CD4-positive, alpha-beta T cell treated with Interleukin-15 for 4 hours (primary cell): Measurements from ENCODE around the gene RPL31.

ENCODE experiments used
- DNase-seq: peaks from one replicate; pipeline ENCODE4 v3.0.0-alpha.2; 2020; ENCODE audit warnings: low spot score

Gene RPL31

DNA sequence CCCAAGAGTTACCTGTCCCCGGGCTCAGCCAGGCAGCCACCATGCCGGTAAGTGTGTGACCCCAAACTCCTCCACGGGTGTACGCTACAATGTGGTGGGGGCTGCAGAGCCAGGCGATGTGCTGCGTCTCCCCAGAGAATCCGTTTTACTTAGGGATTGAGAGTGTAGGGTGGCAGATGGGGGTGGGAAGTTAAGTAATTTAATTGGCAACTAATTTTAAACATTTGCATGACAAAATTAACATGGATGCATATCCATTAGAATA lies 26.6 kb upstream of the RPL31 start:
- DNase-seq: no peak

DNA sequence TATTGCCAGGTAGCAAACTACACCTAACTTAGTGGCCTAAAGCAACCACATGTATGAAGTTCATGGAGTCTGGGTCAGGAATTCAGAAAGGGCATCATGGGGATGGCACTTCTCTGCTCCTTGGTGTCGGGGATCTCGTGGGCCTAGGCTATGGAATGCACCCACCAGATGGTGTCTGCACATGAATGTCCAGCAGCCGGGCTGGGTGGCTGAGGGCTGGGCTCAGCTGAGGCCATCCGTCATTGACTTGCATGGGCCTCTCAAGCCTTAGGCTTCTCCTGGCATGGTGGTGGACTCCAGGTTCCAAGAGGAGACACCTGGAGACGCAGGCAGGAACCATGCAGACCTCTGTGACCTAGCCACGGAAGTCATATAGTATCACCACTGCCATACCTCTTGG lies 26.0 kb upstream of the RPL31 start:
- no peak for DNase-seq

DNA sequence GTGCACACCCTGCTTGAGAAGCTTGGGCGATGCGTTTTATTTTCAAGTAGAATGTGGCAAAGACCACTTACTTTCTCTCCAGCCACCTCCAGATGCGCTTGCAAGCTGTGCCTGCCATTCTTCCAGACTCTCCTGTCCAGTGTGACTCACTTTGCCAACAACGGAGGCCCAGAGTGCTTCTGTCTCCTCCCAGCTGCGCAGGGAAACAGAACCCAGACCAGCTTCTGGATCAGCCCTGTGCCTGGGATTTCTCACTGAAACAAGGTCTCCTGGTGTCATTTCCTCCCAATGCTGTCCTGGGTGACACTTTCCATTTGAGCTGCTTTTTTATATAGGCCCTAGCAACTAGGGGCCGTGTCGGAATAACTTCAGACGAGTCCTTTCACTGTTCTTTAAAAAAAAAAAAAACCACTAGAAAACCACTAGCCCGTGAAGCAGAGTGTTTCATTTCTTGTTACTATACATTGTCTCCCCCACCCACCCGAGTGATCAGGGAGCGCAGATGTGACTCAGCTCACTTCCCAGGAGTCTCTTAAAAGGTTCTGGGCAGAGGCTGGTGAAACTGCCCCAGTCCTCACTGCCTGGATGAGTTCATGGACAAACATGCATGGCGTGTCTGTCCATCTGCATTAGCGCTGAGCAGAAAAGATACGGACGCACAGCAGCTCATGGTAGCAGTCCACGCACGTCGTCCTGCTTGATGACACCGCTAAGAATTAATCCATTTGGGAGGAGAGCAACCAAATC lies 25.3 kb upstream of the RPL31 start:
- no peak for DNase-seq

DNA sequence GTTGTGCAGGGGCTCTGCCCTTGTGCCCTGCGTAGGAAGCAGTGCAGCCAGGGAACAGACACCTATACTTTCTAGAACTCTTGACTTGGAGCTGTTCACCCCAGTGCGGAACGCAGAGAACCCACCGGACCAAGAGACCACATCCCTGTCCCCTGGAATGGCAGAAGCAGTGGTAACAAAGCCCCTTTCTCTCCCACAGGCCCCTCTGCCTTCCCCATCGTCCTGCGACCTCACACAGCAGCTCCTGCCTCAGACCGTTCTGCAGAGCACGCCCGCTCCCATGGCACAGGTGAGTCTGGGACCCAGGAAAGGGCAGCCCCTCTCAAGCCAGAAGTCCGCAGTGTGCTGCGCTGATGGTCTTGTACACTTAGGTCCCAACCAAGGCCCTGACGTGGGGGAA lies 24.6 kb upstream of the RPL31 start:
- no peak for DNase-seq

DNA sequence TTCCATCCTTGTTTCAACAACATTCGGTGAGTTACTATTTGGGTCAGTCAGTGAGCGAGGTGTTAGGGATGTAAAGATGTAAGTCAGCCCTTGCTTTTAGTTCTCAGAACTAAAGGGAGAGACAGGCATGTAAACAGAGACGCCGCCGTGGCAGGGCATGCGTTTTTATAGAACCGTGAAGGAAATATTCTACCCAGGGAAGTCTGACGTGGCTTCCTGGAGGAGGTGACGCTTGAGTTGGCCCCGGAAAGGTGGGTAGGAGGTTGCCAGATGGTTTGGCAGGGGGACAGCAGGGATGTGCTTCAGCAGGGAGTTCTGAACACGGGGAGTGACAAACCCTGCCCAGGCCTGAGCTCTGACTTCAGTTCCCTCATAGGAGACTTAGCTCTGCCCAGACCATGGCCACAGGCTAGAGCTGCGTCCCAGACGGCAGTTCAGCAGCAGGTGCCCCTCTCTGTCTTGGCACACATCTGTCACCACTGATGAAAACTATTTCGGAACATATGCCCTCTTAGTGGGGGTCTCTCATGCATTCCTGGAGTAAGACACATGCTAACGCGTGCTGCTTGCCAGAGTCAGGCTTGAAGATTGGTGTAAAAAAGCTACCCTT lies 23.4 kb upstream of the RPL31 start:
- no peak for DNase-seq

DNA sequence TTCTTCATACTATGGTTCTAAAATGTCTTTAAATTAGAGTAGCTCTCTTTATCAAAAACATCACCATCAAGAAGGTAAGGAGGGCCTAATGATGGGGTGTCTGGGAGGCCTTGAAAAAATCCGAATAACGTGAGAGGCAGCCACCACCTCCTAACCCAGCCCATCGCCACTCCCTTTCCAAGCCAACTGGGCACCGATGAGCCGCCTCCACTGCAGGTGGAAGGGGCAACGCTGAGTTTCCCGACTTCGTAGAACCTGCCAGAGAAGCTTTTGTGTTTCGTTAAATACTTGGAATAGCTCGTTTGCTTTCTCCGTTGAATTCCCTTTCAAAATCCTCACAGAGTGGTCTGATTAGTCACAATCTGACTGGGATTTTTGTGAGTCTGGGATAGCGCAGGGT lies 22.0 kb upstream of the RPL31 start:
- no peak for DNase-seq

DNA sequence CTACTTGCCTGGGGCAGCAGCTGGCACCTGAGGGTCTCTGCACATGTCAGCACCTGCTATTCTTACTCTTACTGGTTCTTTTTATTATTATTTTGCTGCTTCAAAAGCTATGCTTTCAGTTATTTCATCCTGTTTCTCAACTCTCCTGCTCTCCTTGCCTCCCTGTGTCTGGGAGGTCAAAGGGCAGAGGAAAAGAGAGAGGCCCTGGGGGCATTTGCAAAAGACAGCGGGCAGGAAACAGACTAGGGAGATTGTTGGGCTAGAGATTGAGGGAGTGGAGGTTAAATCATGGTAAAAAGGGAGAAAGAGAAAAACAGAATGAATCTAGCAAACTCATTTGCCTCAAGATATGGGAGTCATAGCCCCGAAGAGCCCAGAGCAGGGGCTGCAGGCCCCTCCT lies 21.1 kb upstream of the RPL31 start:
- no peak for DNase-seq

DNA sequence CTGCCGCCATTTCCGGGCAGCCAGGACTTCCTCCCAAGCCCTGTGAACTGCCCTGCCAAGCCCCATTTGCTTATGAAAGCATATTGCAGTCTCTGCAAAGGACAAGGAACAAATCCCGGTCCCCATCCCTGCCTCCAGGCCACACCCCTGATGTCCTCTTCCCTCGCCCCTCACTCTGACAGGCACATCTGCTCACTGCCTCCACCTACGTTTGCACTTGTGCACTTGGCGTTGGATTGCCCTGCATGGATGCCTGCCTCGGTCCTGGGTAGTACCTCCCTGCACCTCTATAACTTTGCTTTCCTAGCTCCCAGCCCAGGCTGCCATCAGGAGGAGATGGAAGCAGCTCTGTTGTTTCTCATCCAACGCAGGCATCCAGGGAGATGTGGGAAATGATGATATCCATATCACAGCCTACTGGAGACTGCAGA lies 19.6 kb upstream of the RPL31 start:
- no peak for DNase-seq

DNA sequence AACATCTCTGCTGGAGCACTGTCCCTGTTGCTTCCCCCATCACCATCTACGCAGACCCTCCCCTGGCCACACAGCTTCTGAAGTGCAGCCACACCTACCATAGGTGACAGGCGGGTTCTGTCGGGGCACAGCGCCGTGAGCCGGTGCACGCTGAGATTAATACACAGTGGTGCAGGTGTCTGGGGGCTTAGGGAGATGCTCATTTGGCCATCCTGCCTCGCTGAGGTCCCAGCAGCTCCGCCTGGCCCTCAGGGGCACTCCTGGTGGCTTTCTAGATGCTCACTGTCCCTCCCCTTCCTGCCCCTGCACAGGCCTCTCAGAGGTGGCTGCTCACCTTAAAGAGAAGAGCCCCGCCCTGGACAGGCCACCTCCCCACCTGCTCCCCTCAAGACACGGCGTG lies 18.9 kb upstream of the RPL31 start:
- DNase-seq: no peak

DNA sequence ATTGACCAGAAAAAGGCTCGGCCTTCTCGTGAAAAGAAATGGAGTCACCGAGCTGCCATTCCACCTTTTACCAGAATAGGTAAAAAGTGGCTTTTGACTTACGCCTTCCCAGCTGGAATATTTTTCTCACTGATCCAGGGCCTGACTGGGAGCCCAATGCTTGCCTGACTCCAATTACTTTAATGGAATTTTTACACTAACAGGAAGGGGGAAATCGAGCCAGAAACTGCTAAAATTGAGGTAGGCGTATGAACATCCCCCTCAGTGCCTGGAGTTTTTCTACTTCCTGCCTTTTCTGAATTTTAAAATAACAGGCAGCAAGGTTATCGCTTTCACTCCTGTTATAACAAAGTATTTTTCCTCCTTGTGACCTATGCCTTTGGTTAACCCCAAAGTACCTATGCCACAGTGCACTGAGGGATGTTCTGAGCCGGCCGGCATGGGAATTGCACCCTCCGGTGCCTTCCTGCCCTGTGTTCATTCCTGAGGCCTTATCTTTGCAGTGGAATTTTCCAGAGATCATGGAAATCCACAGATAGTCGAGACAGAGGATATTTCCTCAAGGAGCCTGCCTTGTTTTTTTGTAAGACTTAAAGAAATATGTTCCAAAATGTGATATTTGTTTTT lies 18.3 kb upstream of the RPL31 start:
- no peak for DNase-seq

DNA sequence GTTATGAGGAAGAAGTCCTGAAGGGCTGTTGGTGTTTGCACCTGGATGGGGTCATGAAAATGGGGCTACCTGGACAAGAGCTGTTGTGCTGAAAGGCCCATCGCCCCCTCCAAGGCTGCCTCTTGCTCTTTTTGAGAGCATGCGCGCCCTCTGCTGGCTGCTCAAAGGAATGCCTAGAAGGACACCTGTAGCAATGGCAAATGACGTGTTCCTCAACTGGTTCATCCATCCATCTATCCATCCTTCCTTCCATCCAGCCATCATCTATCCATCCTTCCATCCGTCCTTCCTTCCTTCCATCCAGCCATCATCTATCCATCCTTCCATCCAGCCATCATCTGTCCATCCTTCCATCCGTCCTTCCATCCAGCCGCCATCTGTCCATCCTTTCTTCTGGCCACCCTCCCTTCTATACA lies 17.2 kb upstream of the RPL31 start:
- peak; percentile 70 for DNase-seq

DNA sequence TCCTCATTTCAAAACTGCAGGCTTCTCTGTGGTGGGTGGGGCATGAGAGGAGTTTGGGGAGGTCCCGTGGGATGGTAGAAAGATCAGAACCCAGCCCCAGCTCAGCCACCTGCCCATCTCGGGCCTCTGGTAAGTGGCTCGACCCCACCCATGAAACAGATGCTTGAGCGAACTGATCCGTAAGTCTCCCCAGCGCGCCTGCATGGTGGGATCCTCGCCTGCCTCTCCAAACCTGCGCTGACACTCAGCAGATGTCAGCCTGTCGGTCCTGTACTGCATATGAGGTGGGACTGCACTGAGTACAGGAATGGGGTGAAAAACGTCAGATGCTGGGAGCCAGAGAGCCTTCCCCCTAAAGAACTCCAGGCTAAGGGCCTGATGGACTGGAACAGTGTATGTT lies 15.9 kb upstream of the RPL31 start:
- DNase-seq: no peak

DNA sequence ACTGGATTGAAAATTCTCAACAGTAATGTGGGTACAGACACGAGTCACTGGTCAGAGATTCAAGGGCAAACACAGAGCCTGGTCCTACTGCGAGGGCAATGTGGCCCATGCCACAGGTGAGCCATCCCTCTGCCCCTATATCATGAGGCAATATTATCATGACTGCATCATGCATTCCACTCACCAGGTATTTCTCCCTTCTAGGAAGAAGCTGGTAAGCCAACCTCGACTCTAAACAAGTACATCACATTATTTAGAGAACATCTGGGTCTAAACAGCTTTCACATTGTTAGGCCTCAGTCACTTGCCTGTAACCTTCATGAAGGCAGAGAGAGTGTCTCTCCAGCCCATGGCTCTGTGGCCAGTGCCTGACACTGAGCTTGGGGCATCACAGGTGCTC lies 14.6 kb upstream of the RPL31 start:
- DNase-seq: no peak

DNA sequence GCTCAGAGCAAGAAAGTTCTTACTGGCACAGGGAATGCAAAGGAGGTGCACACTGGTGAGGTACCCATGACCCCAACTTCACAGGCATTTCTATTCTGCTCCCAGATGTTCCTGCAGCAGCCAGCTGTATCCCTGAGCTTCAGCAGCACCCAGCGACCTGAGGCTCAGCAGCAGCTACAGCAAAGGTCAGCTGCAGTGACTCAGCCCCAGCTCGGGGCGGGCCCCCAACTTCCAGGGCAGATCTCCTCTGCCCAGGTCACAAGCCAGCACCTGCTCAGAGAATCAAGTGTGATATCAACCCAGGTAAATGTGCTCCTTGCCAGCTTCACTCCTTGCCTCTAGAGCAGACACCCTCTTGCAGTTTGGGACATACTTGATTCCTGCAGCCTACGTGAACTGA lies 14.1 kb upstream of the RPL31 start:
- no peak for DNase-seq

DNA sequence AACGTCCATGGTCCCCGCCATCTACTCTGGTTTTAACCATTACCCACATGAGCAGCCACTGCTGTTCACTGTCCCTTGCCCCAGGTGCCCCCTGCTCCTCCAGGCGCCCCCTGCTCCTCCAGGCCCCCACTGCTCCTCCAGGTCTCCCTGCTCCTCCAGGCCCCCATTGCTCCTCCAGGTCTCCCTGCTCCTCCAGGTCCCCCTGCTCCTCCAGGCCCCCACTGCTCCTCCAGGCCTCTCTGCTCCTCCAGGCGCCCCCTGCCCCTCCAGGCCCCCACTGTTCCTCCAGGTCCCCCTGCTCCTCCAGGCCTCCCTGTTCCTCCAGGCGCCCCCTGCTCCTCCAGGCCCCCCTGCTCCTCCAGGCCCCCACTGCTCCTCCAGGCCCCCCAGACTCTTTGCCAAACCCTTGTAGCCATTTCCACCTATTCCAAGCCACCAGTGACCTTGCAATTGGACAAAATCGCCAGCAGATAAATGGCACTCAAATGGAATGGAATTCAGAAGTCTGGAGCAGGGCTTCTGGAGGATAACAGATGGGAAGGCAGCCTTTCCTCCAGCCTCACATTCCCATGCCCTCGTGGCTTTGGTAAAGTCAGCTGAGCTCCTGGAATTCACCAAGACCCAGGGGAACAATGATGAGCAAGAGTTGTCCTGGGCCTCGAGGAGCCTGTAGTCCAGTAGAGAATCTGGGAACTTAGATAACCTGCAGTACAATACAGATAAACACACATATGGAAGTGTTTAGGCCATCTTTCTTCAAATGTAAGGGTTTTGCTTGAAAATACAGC lies 13.3 kb upstream of the RPL31 start:
- no peak for DNase-seq

DNA sequence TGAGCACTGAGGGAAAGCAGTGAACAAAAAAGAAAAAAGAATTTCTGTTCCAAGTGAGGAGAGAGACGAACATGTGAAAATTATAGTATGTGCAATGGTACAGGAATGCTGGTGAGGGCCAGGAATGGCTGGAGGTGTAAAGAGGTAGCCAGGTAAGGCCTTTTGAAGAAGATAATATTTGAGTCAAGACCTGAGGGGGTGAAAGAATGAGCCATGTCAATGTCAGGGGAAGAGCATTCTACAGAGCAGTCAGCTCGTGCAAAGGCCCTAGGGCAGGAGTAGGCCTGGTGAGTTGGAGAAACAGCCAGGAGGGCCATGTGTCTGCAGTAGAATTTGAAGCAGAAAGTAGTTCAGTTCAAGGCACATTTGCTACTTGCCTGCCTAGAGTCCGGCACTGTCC lies 12.4 kb upstream of the RPL31 start:
- no peak for DNase-seq

DNA sequence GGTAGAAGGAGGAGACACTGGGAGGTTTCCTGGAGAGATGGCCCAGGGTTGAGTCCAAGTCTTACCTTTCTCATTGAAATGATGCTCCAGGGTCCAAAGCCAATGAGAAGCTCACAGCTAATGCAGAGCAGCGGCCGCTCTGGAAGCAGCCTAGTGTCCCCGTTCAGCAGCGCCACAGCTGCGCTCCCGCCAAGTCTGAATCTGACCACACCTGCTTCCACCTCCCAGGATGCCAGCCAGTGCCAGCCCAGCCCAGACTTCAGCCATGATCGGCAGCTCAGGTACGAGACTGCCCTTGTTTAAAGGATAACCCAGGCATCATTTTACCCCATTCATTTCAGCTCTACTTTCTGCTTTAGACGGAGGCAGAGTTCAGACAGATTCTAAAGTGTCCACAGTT lies 11.9 kb upstream of the RPL31 start:
- no peak for DNase-seq

DNA sequence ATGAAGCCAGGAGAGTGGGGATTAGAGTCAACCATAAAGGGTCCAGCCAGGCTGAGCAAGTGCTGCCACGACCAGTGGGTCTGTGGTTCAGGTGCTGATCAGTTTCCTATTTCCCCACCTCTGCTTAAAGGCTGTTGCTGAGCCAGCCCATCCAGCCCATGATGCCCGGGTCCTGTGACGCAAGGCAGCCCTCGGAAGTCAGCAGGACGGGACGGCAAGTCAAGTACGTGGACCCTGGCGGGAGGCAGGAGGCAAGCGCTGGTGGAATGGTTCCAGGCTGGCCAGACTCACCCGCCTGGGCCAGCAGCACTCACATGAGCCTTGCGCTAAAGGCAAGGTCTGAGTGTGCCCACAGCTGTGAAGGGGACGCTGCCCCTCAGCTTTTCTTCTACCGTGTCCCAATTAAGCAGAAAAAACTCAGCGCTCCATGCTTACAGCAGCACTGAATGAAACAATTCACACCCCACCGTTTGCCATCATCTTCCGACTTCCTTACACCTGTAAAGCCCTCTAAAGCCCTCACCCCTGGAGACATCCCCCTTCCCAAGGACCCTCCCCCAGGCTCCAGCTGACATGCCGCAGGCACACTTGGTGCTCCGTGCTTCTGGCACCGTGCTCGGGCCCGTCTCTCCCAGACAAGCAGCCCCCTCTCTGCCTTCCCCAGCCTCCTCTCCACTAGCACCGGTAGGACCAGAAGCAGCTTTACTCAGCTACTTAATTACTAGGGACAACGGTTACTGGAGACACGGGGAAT lies 11.3 kb upstream of the RPL31 start:
- DNase-seq: no peak

DNA sequence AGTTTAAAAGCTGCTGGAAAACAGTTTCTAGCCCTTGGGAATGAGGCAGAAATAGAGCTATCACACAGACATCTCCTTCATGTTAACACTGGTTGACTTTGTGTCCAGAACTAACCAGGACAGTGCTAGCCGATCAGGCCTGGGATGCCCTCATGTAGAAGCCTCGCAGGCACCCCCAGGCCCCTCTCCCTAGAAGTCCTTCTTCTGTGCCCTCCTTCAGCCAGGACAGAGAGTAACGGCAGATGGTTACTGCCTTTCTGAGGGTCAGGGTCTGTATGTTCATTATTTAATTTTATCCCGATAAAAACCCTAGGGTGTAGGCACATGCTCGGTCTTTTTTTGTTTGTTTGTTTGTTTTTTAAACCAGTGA lies 10.7 kb upstream of the RPL31 start:
- no peak for DNase-seq

DNA sequence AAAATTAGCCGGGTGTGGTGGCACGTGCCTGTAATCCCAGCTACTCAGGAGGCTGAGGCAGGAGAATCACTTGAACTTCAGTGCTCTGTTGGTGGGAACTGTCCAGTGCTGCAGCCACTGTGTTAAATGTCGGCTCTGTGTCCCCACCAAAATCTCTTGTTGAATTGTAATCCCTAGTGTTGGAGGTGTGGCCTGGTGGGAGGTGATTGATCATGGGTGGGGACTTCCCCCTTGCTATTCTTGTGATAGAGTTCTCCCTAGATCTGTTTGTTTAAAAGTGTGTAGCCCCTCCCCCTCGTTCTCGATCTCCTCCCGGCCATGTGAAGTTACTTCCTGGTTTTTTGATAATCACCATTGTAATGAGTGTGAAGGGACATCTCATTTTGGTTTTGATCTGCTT lies 9.8 kb upstream of the RPL31 start:
- DNase-seq: no peak

DNA sequence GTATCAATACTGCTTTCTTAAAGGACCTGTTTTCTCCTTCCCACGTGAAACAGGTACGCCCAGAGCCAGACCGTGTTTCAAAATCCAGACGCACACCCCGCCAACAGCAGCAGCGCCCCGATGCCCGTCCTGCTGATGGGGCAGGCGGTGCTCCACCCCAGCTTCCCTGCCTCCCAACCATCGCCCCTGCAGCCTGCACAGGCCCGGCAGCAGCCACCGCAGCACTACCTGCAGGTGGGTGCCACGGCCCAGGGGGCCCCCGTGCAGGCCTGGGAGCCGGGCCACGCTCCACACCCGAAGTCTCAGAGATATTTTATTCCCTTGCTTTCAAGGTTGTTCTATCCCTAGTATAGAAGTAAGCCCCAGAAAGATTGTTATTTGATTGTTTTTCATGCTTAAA lies 8.8 kb upstream of the RPL31 start:
- DNase-seq: no peak

DNA sequence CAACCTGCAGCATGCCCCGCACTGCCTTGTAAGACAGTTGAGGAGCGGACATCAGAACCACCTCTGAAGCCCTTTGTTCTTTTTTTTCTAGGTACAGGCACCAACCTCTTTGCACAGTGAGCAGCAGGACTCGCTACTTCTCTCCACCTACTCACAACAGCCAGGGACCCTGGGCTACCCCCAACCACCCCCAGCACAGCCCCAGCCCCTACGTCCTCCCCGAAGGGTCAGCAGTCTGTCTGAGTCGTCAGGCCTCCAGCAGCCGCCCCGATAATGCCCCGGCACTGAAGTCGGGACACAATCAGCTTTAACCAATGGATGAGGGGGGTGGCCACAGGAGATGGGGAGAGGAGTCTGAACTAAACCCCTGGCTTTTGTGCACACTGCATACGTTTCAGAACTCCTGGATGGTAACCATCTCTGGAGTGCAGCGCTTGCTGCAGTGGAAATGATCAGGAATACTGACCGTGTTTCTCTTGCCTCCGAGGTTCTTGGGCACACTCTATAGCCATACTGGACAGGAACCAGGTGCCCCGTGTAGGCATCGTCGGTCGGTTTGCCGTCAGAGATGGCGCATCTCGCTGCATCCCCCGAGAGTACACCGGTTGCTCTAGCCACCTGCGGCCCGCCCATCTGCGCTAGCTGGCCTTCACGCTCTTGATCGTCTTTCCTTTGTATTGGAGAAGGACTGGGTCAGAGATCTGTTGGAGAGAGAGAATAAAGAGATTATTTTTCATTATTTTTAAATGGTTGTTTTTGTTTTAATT lies 6.6 kb upstream of the RPL31 start:
- DNase-seq: no peak
